A673 (cell line): Measurements from ENCODE around the gene JOSD2. TPM values are rescaled to one million over a fixed set of nuclear protein-coding genes. Genes with fewer than 3 reads are reported as not detected.

Experiments used
- BruUV-seq: library from RNA; stranded (reverse); fragments of 400-500 nt; replicated peaks from 2 replicates; lab custom pipeline; 2021; lab: Mats Ljungman, UMichigan
- CTCF ChIA-PET: fragments of 300-600 bp; sonication (Branson Sonifier 250); formaldehyde crosslinking; loops from one replicate; lab custom pipeline; 2022; ENCODE audit warnings: antibody characterized with exemption; lab: Charles Lee
- POLR2A ChIA-PET: fragments of 300-600 bp; sonication (Branson Sonifier 250); formaldehyde crosslinking; loops from one replicate; lab custom pipeline; 2022; ENCODE audit warnings: antibody characterized with exemption; ENCODE audit not compliant: low non-redundant PET; lab: Charles Lee
- DNase-seq: peaks from one replicate; pipeline ENCODE4 v3.0.0-alpha.2; 2015; ENCODE audit warnings: low spot score
- H3K27ac ChIP-seq: fragments of 200-600 bp; sonication (generic); 2 replicates; pipeline ENCODE4 v1.5.1; 2016; ENCODE audit warnings: mixed run types, low read depth, mild to moderate bottlenecking, mixed read lengths, antibody characterized with exemption, low read length; ENCODE audit not compliant: poor library complexity, severe bottlenecking
- H3K27me3 ChIP-seq: fragments of 200-600 bp; sonication (generic); replicated peaks from 2 replicates; pipeline ENCODE4 v1.6.1; 2017; ENCODE audit warnings: mixed run types, low read depth, mild to moderate bottlenecking, mixed read lengths, antibody characterized with exemption, low read length; ENCODE audit not compliant: insufficient read depth, poor library complexity
- H3K36me3 ChIP-seq: fragments of 200-600 bp; sonication (generic); 2 replicates; pipeline ENCODE4 v1.6.1; 2016; ENCODE audit warnings: mixed run types, mild to moderate bottlenecking, mixed read lengths, antibody characterized with exemption, low read length; ENCODE audit not compliant: insufficient read depth, poor library complexity, severe bottlenecking
- H3K4me1 ChIP-seq: fragments of 200-600 bp; sonication (generic); 2 replicates; pipeline ENCODE4 v1.6.1; 2017; ENCODE audit warnings: mixed run types, mild to moderate bottlenecking, mixed read lengths, antibody characterized with exemption, low read length; ENCODE audit not compliant: insufficient read depth, poor library complexity, severe bottlenecking
- H3K4me3 ChIP-seq: fragments of 200-600 bp; sonication (generic); 2 replicates; pipeline ENCODE4 v1.5.1; 2016; ENCODE audit warnings: low read depth, mixed run types, mild to moderate bottlenecking, mixed read lengths, low read length; ENCODE audit not compliant: poor library complexity, severe bottlenecking
- H3K9me3 ChIP-seq: fragments of 200-600 bp; sonication (generic); 2 replicates; pipeline ENCODE4 v1.6.1; 2016; ENCODE audit warnings: mixed run types, low read depth, mild to moderate bottlenecking, mixed read lengths, antibody characterized with exemption, low read length; ENCODE audit not compliant: poor library complexity, severe bottlenecking
- CTCF ChIP-seq: fragments of 300-800, 200-600 bp; sonication (generic); conservative IDR thresholded peaks from 2 replicates; pipeline ENCODE4 v1.5.1; 2017; ENCODE audit warnings: low read depth, mild to moderate bottlenecking, antibody characterized with exemption, low read length, moderate library complexity, mixed read lengths
- EZH2 ChIP-seq: fragments of 200-600 bp; sonication (generic); IDR thresholded peaks from 2 replicates; pipeline ENCODE4 v1.6.1; 2017; ENCODE audit warnings: borderline replicate concordance, low read depth, mild to moderate bottlenecking, mixed read lengths, antibody characterized with exemption, low read length; ENCODE audit not compliant: poor library complexity, severe bottlenecking
- intact Hi-C: fragments of 100-400 bp; cut with micrococcal nuclease; formaldehyde crosslinking; loops from one replicate; pipeline ENCODE4 v1.10.0; 2022; ENCODE audit not compliant: unreplicated experiment
- total RNA-seq: library from RNA; stranded (reverse); gene quantifications from 2 replicates; pipeline ENCODE4 v1.2.3, GENCODE V29; 2021

JOSD2 gene
- total RNA-seq, 1 experiment from 2014 or later = 26.8 TPM

- TF ChIP-seq EZH2 (no peak), CTCF (no peak)
- ChIA-PET CTCF (no interaction called here), POLR2A (no interaction called here)
- no peak for DNase-seq
- no peaks in the 10 kb centered on the region for H3K27me3 ChIP-seq
- intact Hi-C loops = no loop called here
- H3K27ac ChIP-seq = no peak overlapping the region
- H3K4me1 ChIP-seq = no peaks in the 10 kb centered on the region
- peaks cover 29% of the 10 kb centered on the region for H3K36me3 ChIP-seq
- no peak overlapping the region for H3K4me3 ChIP-seq
- peaks cover 8% of the 10 kb centered on the region for H3K9me3 ChIP-seq
- TSS peak; percentile 72 for BruUV-seq
Observed at GRCh38 chr19:50482916-50483315, 28.1 kb downstream of the JOSD2 start.

GRCh38 chr19:50482271-50482855 is 28.6 kb downstream of the JOSD2 start:
- H3K4me1 ChIP-seq = no peaks in the 10 kb centered on the region
- DNase-seq = no peak
- ChIA-PET POLR2A (no interaction called here), CTCF (no interaction called here)
- peaks cover 32% of the 10 kb centered on the region for H3K36me3 ChIP-seq
- H3K27ac ChIP-seq = no peak overlapping the region
- intact Hi-C loops = no loop called here
- H3K4me3 ChIP-seq = no peak overlapping the region
- H3K27me3 ChIP-seq = no peaks in the 10 kb centered on the region
- peaks cover 8% of the 10 kb centered on the region for H3K9me3 ChIP-seq
- BruUV-seq = no TSS peak
- TF ChIP-seq CTCF (no peak), EZH2 (no peak)

- TF ChIP-seq EZH2 (no peak), CTCF (no peak)
- no peaks in the 10 kb centered on the region for H3K4me1 ChIP-seq
- no peaks in the 10 kb centered on the region for H3K27me3 ChIP-seq
- H3K4me3 ChIP-seq = no peak overlapping the region
- DNase-seq = no peak
- intact Hi-C loops = no loop called here
- BruUV-seq = no TSS peak
- peaks cover 3% of the 10 kb centered on the region for H3K9me3 ChIP-seq
- peaks cover 32% of the 10 kb centered on the region for H3K36me3 ChIP-seq
- ChIA-PET CTCF (no interaction called here), POLR2A (no interaction called here)
- no peak overlapping the region for H3K27ac ChIP-seq
Observed at GRCh38 chr19:50481351-50482149, 29.4 kb downstream of the JOSD2 start.
